IgD-negative memory B cell (primary cell): Measurements from ENCODE around the gene GTF2I. TPM values are rescaled to one million over a fixed set of nuclear protein-coding genes. Genes with fewer than 3 reads are reported as not detected.

Experiments
- polyA plus RNA-seq: library from polyadenylated mRNA; unstranded; fragments of 300-500 nt; fragmentation: Illumina TruSeq; gene quantifications from one replicate; pipeline ENCODE4 v1.2.3, GENCODE V29; 2021

GTF2I gene
- polyA plus RNA-seq, 1 donor from 2014 or later = 81.5 TPM

Other genes starting within 250 kb of the GTF2I start
- gene GTF2IRD1, start 203.8 kb upstream of the GTF2I start, polyA plus RNA-seq = not detected
- gene NCF1, start 116.3 kb downstream of the GTF2I start, polyA plus RNA-seq = 313 TPM
- gene GTF2IRD2, start 193.9 kb downstream of the GTF2I start, polyA plus RNA-seq = 12.6 TPM